Heart left ventricle (tissue), 16 donors: Measurements from ENCODE around the gene LCK. TPM values are rescaled to one million over a fixed set of nuclear protein-coding genes. Genes with fewer than 3 reads are reported as not detected.

Experiments used
- ATAC-seq, 4 donors: fragments of 200-7000 bp; cut with Tn5 transposase; one replicate each; pipeline ENCODE4 v1.9.1; 2020 to 2022; ENCODE audit warnings: moderate library complexity in 4 of 4, mild to moderate bottlenecking in 3 of 4, moderate number of reproducible peaks in 1 of 4
- DNase-seq, 5 donors: peaks; one replicate each; pipeline ENCODE4 v3.0.0-alpha.2; 2020
- H3K27ac ChIP-seq, 12 donors: fragments of 200-600 bp; sonication (generic) in 4 of 12; one replicate each; pipeline versions ENCODE4 v1.5.0 to v1.8.0; 2016 to 2022; ENCODE audit warnings: mild to moderate bottlenecking in 2 of 12
- H3K27me3 ChIP-seq, 9 donors: fragments of 200-600 bp; sonication (generic) in 2 of 9; one replicate each; pipeline versions ENCODE4 v1.5.1 to v1.8.0; 2016 to 2022; ENCODE audit warnings: mild to moderate bottlenecking in 3 of 9
- H3K36me3 ChIP-seq, 9 donors: fragments of 200-600 bp; sonication (generic) in 2 of 9; one replicate each; pipeline versions ENCODE4 v1.5.0 to v1.8.0; 2018 to 2022; ENCODE audit warnings: mild to moderate bottlenecking in 2 of 9
- H3K4me1 ChIP-seq, 12 donors: fragments of 200-600 bp; sonication (generic) in 4 of 12; one replicate each; pipeline versions ENCODE4 v1.5.0 to v1.8.0; 2016 to 2022; ENCODE audit warnings: mild to moderate bottlenecking in 3 of 12
- H3K4me3 ChIP-seq, 12 donors: fragments of 200-600 bp; sonication (generic) in 4 of 12; one replicate each; pipeline versions ENCODE4 v1.5.0 to v1.8.0; 2017 to 2022; ENCODE audit warnings: mild to moderate bottlenecking in 9 of 12, moderate library complexity in 4 of 12
- H3K9me3 ChIP-seq, 12 donors: fragments of 200-600 bp; sonication (generic) in 4 of 12; one replicate each; pipeline versions ENCODE4 v1.5.0 to v1.8.0; 2016 to 2022; ENCODE audit warnings: mild to moderate bottlenecking in 1 of 12
- CTCF ChIP-seq, 12 donors: fragments of 200-600 bp; sonication (generic) in 4 of 12; IDR thresholded peaks; one replicate each; pipeline versions ENCODE4 v1.5.0 to v1.8.0; 2018 to 2022; ENCODE audit warnings: antibody characterized with exemption in 12 of 12, mild to moderate bottlenecking in 5 of 12
- POLR2A ChIP-seq, 2 donors: fragments of 450-650 bp; IDR thresholded peaks; one replicate each; pipeline ENCODE4 v1.6.1; 2017; ENCODE audit warnings: antibody characterized with exemption in 2 of 2, mild to moderate bottlenecking in 2 of 2, moderate library complexity in 2 of 2
- WGBS, 4 donors: extraction: QIAGEN DNeasy Blood & Tissue Kit in 2 of 4; methylation state at CpG; one replicate each; pipeline versions ENCODE4 v1.1.5 to v1.1.7; 2013 to 2018; 5-methylcytosine and 5-hydroxymethylcytosine counted together
- intact Hi-C, 10 donors: fragments of 100-400 bp; cut with DNase I; formaldehyde crosslinking; loops; one replicate each; pipeline versions ENCODE4 v1.11.1 to v1.14.2; 2022
- polyA plus RNA-seq, 2 donors: library from polyadenylated mRNA; stranded (reverse); fragments of 200-250 nt; gene quantifications; one replicate each; pipeline ENCODE4 v1.2.3, GENCODE V29; 2013
- total RNA-seq, 9 donors: library from RNA; depleted of rRNA in 2 of 9; stranded (reverse); fragments of >200 nt in 2 of 9; fragmentation: NEBNext Ultra II Directional in 3 of 9; extraction: Animal tissue kit (Norgen Biotek cat#: 25700) in 3 of 9; gene quantifications; one replicate each; pipeline versions ENCODE4 v1.1.0 to v1.2.4, GENCODE V29; 2016 to 2023
- donor health status: ischemic (EF 13 %, LVEDD 7.1; RV severe dilation, severe dysfunction).
- donor health status: healthy with polysubstance abuse.
- donor health status: DM: no; HTN: yes; CAD: no.
- donor health status: DM: no; HTN: no; CAD: no.
- donor health status: ischemic (EF 25% LVEDD 6.9; RV normal size, moderate dysfunction).
- donor health status: ischemic (EF 25% LVEDD 5.7; RV mildly dilated, moderate dysfunction).
- donor health status: healthy.
- donor health status: DM: yes; HTN: yes; CAD: no.
- donor health status: ischemic (EF 35%, LVEDD 5.7; RV mildly dilated, moderate dysfunction).
- donor health status: nonischemic (EF 11% LVEDD 7.7; RV severe dilation, severe dysfunction).
- donor health status: DM: yes; HTN: yes; CAD: no.
- donor health status: PGD.
- donor health status: ischemic (EF 29% LVEDD 5.4; RV normal size, mild dysfunction).
- donor health status: nonischemic (EF 23%, LVEDD 6.1; RV moderate dilation, normal function).

The LCK gene
- total and polyA plus RNA-seq, 11 donors, result 0.34 to 7.6 (median 0.49) TPM; not detected in 3

GRCh38 chr1:32247452-32247851, 3.6 kb upstream of the LCK start:
- intact Hi-C loops, result loop anchor here in 2 of 10 donors (5.0 to 10.0 kb wide), 2 partner anchors 45 to 67 kb away; partner anchors contain the start of gene HDAC1 (in 1 of the 2)
- 49 to 61% (median 50%) methylated on average over 9 to 12 of the region's 12 CpGs for WGBS, 4 donors
- Histone ChIP-seq H3K27ac (peak overlapping the region; percentile 49 to 95 (median 82)), H3K4me1 (peaks cover 2 to 75% (median 63%) of the 10 kb centered on the region in 12 donors), H3K36me3 (no peaks in the 10 kb centered on the region), H3K27me3 (no peaks in the 10 kb centered on the region), H3K4me3 (peak overlapping the region in 8 of 12 donors; percentile 5 to 39 (median 20)), H3K9me3 (no peaks in the 10 kb centered on the region)
- TF ChIP-seq CTCF (IDR thresholded peaks at IDR 0.05) (no peak), POLR2A (IDR thresholded peaks at IDR 0.05) (no peak)
- ATAC-seq, result no peak
- DNase-seq, result peak in 2 of 5 donors; percentile 44 to 69

DNA sequence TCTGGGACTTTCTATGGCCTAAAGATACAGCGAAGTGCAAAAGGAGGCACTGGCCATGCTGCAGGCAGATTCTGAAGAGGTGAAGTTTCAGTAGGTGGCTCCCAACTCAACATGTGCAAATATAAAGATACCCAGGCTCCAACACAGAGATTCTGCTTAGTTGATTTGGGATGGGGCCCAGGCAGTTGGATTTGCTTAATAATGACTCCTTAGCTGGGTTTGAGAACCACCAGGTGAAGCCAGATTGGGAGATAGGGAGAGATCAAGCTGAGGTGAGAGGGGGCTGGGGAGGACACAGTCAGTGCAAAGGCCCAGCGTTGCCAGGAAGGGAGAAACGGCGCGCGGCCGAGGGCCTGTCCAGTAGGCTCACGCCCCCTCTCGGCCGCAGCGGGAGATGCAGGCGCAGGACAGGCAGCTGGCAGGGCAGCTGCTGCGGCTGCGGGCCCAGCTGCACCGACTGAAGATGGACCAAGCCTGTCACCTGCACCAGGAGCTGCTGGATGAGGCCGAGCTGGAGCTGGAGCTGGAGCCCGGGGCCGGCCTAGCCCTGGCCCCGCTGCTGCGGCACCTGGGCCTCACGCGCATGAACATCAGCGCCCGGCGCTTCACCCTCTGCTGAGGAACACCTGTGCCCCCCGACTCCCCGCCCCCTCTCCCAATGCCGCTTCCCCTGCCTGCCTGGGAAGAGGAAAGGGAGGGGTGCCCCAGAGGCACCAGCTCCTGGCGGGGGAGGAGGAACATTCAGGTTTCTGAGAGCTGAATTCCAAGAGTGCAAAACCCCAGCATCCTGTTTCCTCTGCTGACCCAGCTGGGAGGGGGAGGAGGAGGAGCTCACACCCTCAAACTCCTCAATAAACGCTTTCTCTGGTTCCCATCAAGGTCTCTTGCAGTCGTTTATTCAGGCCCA, 2.8 kb upstream of the LCK start:
- DNase-seq, result peak; percentile 80 to 94 (median 88)
- H3K36me3 ChIP-seq, result no peaks in the 10 kb centered on the region
- H3K4me3 ChIP-seq, result peak overlapping the region in 8 of 12 donors; percentile 20 to 39 (median 30)
- peaks cover 0 to 74% (median 65%) of the 10 kb centered on the region in 12 donors for H3K4me1 ChIP-seq
- no peaks in the 10 kb centered on the region for H3K9me3 ChIP-seq
- no peaks in the 10 kb centered on the region for H3K27me3 ChIP-seq
- H3K27ac ChIP-seq, result peak overlapping the region; percentile 49 to 95 (median 82)
- intact Hi-C loops, result loop anchor here in 3 of 10 donors (2.0 to 10.0 kb wide), 3 partner anchors 43 to 67 kb away; partner anchors contain the start of gene HDAC1 (in 1 of the 3)
- 12 to 20% (median 15%) methylated on average over 7 to 31 of the region's 31 CpGs for WGBS, 4 donors
- ATAC-seq, result peak in 3 of 4 donors; percentile 34 to 81 (median 56)
- TF ChIP-seq POLR2A (IDR thresholded peaks at IDR 0.05) (no peak), CTCF (IDR thresholded peaks at IDR 0.05) (peak; percentile 71 to 86 (median 78))

DNA sequence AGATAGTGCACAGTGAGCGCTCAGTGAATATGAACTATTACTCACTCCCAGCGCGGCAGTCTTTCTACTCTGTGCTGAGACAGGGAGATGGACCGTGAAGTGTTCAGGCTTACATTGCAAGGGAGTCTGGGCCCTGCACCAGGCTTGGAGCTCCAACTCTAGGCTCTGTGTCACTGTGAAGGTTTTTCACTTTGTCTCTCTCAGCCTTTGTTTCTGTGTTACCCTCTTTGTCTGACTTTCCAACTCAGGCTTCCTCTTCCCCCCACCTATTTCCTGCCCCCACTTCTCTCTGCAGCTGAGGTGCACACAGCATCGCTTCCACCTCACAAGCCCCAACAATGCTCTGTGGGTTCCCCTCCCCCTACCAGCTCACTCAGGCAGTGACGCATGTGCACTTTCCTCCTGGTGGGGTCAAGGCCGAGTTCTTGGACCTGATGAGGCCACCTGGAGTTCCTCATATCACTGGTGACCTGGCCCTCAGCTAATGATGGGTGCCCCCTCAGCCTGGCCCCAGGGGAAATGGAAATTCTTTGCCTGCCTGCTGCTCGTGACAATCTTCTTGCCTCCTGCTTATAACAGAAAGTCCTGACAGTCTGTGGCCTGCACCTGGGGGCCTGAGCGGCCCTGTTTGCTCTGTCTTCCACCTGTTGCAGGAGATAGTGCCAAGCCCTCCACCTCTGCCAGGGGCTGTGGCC, 1.1 kb upstream of the LCK start:
- Histone ChIP-seq H3K4me1 (peaks cover 0 to 73% (median 63%) of the 10 kb centered on the region in 12 donors), H3K9me3 (no peaks in the 10 kb centered on the region), H3K4me3 (peak overlapping the region in 2 of 12 donors; percentile 14 to 58), H3K36me3 (no peaks in the 10 kb centered on the region), H3K27me3 (no peaks in the 10 kb centered on the region), H3K27ac (peak overlapping the region; percentile 49 to 95 (median 86))
- ATAC-seq, result peak; percentile 34 to 83 (median 69)
- 56 to 69% (median 60%) methylated on average over 9 of the region's 9 CpGs for WGBS, 4 donors
- intact Hi-C loops, result loop anchor here in 3 of 10 donors (2.0 to 10.0 kb wide), 3 partner anchors 41 to 65 kb away; partner anchors contain the start of gene HDAC1 (in 1 of the 3)
- TF ChIP-seq CTCF (IDR thresholded peaks at IDR 0.05), result no peak
- DNase-seq, result peak; percentile 64 to 84 (median 78)
